NOMO-1 (cell line): ENCODE measurements around the gene UGT3A1.
A peak's percentile ranks its signal among the peaks of the same experiment; 100 is the strongest.
"Not testable (repeated sequence)": the region's sequence is repeated elsewhere in the genome, so short reads cannot be mapped to it uniquely, and the experiment has no call there.

Experiments used
- DNase-seq, 2 experiments: peaks; one replicate each; lab custom pipeline; 2025; ENCODE audit not compliant: unreplicated experiment in 2 of 2; lab: John Stamatoyannopoulos, UW

Gene UGT3A1

GRCh38 chr5:35990520-35990919 is 670 bp downstream of the UGT3A1 start:
- no peak for DNase-seq

- DNase-seq, result peak in 1 of 2 experiments; percentile 9
Measured at GRCh38 chr5:35988529-35988928, 2.7 kb downstream of the UGT3A1 start.

DNA sequence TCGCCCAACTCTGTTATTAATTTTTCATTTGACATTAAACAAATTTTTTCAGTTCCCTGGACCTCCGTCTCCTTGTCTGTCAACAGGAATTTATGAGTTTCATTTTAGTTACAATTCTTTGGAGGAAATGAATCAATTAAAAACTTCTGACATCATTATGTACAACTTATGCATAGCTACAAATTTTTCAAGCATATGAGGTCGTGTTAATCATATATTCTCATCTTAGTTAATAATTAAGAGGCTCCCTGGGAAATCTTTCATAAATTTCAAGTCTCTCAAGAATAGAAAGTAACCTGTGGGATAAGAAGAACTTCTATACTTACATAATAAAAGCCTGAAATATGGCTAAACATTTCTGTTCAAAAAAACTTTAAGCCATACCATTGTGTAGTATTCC is 3.4 kb downstream of the UGT3A1 start:
- no peak for DNase-seq

DNA sequence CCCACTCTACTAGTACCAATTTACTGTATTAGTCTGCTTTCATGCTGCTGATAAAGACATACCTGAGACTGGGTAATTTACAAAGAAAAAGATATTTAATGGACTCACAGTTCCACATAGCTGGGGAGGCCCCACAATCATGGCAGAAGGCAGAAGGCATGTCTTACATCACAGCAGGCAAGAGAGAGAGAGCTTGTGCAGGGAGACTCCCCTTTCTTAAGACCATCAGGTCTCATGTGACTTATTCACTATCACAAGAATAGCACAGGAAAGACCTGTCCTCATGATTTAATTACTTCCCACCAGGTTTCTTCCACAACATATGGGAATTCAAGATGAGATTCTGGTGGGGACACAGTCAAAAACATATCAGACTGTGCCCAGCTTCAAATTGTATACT is 11.5 kb downstream of the UGT3A1 start:
- peak in 1 of 2 experiments; percentile 89 for DNase-seq

DNA sequence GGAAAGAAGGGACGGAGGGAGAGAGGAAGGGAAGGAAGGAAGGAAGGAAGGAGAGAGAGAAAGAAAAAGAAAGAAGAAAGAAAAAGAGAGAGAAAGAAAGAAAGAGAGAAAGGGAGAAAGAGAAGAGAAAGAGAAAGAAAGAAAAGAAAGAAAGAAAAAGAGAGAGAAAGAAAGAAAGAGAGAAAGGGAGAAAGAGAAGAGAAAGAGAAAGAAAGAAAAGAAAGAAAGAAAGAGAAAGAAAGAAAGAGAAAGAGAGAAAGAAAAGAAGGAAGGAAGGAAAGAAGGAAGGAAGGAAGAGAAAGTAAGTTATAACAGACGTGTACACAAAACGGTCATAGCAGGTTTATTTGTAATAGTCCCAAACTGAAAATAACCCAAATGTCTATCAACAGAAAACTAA is 14.3 kb downstream of the UGT3A1 start:
- not testable (repeated sequence) for DNase-seq

GRCh38 chr5:35974570-35974969 is 16.6 kb downstream of the UGT3A1 start:
- no peak for DNase-seq

DNA sequence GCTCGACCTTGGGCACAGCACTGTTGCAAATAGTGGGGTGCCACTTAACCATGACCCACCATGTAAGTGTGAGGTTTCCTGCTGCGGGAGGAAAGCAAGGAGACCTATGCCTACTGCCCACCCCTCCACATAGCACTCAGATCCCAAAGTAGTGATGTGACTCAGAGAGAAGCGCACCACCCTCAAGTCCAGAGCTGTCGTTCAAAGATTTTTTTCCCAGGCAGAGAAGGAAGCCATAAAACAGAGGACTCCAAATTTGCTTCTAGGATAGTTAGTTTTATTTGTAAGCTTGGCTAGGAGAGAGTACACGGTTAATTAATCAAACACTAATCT is 19.3 kb downstream of the UGT3A1 start:
- DNase-seq, result no peak

DNA sequence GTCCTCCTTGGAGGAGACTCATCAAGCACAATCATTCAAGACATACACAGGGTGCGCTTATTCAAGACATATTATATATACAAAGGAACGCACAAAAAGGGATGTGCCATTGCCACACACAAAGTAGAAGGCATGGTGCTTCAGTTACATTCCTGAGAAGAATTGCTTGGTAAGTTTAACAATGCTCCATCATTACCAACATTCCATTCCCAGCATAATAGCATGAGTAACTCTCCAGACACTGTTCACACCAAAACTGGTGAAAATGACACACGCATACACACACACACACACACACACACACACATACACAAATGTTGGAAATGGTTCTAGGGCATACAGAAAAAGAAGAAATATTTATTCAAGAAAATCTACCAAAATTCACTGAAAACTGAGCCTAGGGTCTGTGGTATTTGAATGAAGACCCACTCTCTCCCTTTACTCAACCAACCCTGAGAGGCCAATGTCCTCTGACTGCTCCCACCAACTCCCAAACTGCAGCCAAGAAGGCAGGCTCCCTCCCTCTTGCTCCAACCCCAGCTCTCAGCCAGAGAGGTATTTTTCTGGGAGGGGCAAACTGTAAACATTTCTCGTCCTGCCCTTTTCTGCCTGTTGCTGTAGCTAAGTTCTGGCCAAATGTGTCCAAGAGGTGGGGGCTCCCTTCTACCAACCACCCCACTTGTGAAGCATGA is 19.9 kb downstream of the UGT3A1 start:
- DNase-seq, result no peak

DNA sequence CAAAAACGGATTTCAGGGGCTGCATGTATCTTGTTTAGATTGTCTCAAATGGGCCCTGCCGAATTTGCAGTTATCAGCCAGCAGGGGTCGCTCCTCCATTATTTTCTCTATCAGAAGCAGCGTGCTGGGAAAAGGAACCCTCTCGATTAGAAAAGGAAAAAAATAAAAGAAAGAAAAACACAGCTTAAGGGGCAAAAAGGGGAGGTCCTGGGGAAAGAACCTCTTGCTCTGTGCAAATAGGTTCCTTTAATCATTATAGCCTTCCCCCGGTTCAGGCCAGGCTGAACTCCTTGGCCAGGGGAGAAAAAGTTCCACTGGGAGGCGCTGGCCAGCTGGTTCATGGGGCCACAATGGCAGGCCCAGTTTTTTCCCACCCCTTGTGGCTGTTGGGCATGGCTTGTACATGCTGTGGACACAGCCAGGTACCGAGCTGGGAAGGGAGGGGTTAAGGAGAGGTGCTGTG is 27.8 kb downstream of the UGT3A1 start:
- peak in 1 of 2 experiments; percentile 35 for DNase-seq

DNA sequence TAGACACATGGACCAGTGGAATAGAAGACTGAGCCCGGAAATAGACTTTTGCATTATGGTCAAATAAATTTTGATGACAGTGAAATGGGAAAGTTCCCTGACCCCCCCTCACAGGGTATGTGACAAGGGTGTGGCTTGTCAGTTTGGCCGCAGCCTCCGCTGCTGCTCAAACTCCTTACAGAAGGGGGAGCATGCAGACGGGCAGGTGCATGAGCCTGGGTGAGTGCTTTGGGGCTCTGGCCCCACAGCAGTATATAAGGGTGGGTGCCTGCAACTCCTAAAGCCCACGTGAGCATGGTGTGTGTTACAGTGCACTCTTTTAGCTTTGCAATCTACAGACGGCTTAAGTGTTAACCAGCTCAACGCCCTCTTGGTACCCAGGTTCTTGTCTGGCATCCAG is 30.9 kb downstream of the UGT3A1 start:
- no peak for DNase-seq

GRCh38 chr5:35956429-35956828 is 34.8 kb downstream of the UGT3A1 start:
- DNase-seq, result no peak

GRCh38 chr5:35954175-35954574 is 37.0 kb downstream of the UGT3A1 start:
- DNase-seq, result no peak

DNA sequence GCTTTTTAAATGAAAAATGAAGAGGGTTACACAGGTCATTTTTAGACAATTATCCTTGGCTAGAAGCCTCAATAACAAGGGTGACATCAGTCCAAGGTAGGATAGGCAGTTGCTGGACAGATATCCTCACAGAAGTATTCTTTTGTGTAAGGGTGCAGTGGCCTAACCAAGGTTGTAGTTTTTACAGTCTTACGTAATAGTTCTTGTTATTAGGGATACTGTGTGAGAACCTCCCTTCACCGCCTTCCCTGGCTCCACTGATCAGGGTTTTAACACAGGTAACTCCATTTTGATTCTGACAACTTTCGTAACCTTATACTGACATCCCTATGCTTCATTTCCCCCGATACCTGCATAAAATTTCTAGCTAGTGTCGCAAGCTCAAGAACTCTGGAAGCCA is 44.1 kb downstream of the UGT3A1 start:
- no peak for DNase-seq

DNA sequence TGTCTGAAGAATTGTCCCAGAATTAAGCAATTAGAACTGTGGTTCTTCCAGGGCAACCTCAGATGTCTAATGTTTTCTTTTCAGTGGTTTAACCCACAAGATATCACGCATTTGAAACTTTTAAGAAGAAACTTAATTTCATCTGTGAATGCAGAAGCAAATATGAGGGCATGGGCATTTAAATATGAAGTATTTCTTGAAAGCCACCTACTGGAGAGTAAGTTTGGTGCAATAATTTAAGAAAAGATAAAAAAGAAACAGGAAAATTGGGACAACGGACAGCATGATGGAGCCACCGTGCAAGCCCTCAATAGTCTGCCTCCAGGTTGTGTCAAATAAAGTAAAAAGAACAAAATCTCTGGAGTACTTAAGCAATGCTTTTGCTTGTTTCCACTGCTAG is 51.6 kb downstream of the UGT3A1 start:
- DNase-seq, result no peak

GRCh38 chr5:35938568-35939227 is 52.5 kb downstream of the UGT3A1 start, which contains the start of gene CAPSL:
Gene CAPSL (minus strand): TSS chr5:35938622. CDS start chr5:35921120, 17,502 bp downstream.
- DNase-seq, result peak in 1 of 2 experiments; percentile 20

GRCh38 chr5:35926389-35927051 is 64.7 kb downstream of the UGT3A1 start:
- peak; percentile 62 to 92 for DNase-seq

GRCh38 chr5:35924950-35925722 is 66.1 kb downstream of the UGT3A1 start:
- DNase-seq, result peak; percentile 90 to 91

DNA sequence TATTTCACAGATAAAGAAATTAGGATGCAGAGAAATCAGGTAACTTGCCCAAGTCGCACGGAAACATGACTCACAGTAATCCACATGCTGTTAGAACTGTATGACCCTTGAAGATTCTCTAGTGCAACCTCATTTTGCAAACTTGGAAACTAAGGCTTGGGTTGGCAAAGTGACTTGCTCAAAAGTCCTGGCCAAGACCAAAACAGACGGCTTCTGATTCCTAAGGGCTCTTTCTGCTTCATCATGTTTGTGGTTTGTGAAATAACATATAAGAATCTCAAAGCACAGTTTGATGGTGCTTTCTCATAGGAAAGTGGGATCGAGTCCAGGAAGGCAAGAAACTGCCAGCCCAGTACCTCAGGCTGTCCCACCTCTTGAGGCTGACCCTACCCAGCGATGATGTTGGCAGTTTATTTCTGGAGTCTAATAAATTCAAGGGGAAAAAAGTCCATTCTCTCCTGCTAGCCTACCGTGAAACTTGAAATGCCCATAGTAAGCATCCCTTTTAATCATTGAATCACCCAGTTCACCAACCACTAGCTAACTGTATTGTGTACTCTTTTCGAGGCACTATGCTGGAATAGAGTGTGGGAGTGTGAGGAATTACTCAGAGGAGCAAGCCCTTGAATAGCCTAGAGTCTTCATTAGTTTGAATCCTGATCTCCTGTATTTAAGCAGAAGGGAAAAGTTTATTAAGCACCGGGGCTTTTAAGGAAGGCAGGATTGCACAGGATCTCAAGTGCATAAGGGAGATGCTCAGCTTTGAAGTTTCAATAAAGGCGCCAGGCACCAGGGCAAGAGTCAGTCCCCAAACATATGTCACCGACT is 66.9 kb downstream of the UGT3A1 start:
- DNase-seq, result no peak

DNA sequence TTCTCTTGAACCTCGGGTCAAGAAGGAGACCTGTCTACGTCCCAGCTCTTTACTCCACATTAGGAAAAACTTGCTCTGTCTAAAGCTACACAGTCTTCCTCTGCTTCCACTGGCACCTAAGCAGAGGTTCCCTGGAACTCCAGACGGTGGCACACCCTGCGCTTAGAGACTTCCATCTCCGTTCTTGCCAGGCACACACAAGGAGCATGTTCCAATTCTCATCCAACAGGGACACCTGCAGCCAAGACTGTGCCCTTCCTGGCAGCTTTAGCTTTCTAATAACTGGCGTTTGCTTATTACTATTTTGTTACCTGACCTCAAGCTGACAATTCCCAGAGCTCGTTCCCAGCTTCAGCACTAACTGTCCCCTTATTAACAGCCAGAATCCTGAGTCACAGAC is 68.7 kb downstream of the UGT3A1 start:
- no peak for DNase-seq

- DNase-seq, result no peak
Measured at GRCh38 chr5:35921930-35922329, 69.3 kb downstream of the UGT3A1 start.
